HEK293 (cell line): ENCODE results near the gene WDFY2.

Experiments
- CTCF ChIA-PET: fragments of 350-600 bp; formaldehyde crosslinking; extraction: SDS; loops from one replicate; lab custom pipeline; 2021; ENCODE audit warnings: antibody characterized with exemption; lab: Yijun Ruan, JAX
- POLR2A ChIA-PET: fragments of 300-600 bp; formaldehyde crosslinking; extraction: SDS; loops from one replicate; lab custom pipeline; 2020; ENCODE audit warnings: antibody characterized with exemption, inconsistent platforms; lab: Yijun Ruan, JAX
- H3K27ac ChIP-seq: fragments of 200-500 bp; sonication (Bioruptor generic); 2 replicates; pipeline ENCODE4 v1.5.1; 2014; ENCODE audit warnings: low read depth, low read length, control low read depth, inconsistent platforms; ENCODE audit errors: extremely low read depth
- H3K36me3 ChIP-seq, 2 experiments: fragments of 200-500 bp in 1 of 2; sonication (Bioruptor generic) in 1 of 2; 1 replicate in 1 of 2; 2 replicates in 1 of 2; pipeline ENCODE4 v1.5.1; 2014 to 2017; ENCODE audit warnings: inconsistent platforms in 2 of 2, low read length in 2 of 2; ENCODE audit not compliant: control insufficient read depth in 2 of 2, insufficient read depth in 1 of 2
- H3K4me1 ChIP-seq: fragments of 200-500 bp; sonication (Bioruptor generic); 2 replicates; pipeline ENCODE4 v1.5.1; 2014; ENCODE audit warnings: mild to moderate bottlenecking, low read length, inconsistent platforms; ENCODE audit not compliant: control insufficient read depth, insufficient read depth
- H3K4me3 ChIP-seq: 2 replicates; pipeline ENCODE4 v1.5.1; 2011; ENCODE audit warnings: low read depth, mild to moderate bottlenecking, control low read depth, low read length, moderate library complexity
- H3K9me3 ChIP-seq: fragments of 200-500 bp; sonication (Bioruptor generic); 2 replicates; pipeline ENCODE4 v1.5.1; 2014; ENCODE audit warnings: low read depth, low read length, inconsistent platforms; ENCODE audit not compliant: control insufficient read depth, insufficient read depth
- SETDB1 ChIP-seq: IDR thresholded peaks from one replicate; pipeline ENCODE4 v1.6.1; 2017; ENCODE audit warnings: mild to moderate bottlenecking, low read length, moderate library complexity, mixed read lengths; ENCODE audit not compliant: insufficient read length
- ZBTB8A ChIP-seq: fragments of 450-650 bp; formaldehyde crosslinking; IDR thresholded peaks from 2 replicates; pipeline ENCODE4 v1.5.1; 2016; ENCODE audit warnings: missing biosample characterization, missing genetic modification characterization
- ZNF202 ChIP-seq: fragments of 450-650 bp; formaldehyde crosslinking; IDR thresholded peaks from 2 replicates; pipeline ENCODE4 v1.5.1; 2016; ENCODE audit warnings: missing biosample characterization, missing genetic modification characterization, borderline replicate concordance
- ZNF350 ChIP-seq: fragments of 450-650 bp; formaldehyde crosslinking; IDR thresholded peaks from 2 replicates; pipeline ENCODE4 v1.5.0; 2017; ENCODE audit warnings: missing biosample characterization, mild to moderate bottlenecking, missing genetic modification characterization
- ZNF37A ChIP-seq: fragments of 450-650 bp; IDR thresholded peaks from 2 replicates; pipeline ENCODE4 v1.5.1; 2018; ENCODE audit warnings: missing biosample characterization, missing genetic modification characterization
- ZNF391 ChIP-seq: fragments of 450-650 bp; formaldehyde crosslinking; IDR thresholded peaks from 2 replicates; pipeline ENCODE4 v1.5.1; 2016; ENCODE audit warnings: low read depth, missing biosample characterization, missing genetic modification characterization, borderline replicate concordance
- ZNF518A ChIP-seq: fragments of 450-650 bp; formaldehyde crosslinking; conservative IDR thresholded peaks from 2 replicates; pipeline ENCODE4 v1.5.1; 2016; ENCODE audit warnings: low read depth, missing biosample characterization, missing genetic modification characterization
- ZNF624 ChIP-seq: fragments of 450-650 bp; formaldehyde crosslinking; IDR thresholded peaks from 2 replicates; pipeline ENCODE4 v1.5.1; 2017; ENCODE audit warnings: missing biosample characterization, missing genetic modification characterization
- ZNF664 ChIP-seq: fragments of 450-650 bp; formaldehyde crosslinking; IDR thresholded peaks from 2 replicates; pipeline ENCODE4 v1.5.1; 2016; ENCODE audit warnings: missing biosample characterization, missing genetic modification characterization
- ZNF791 ChIP-seq: fragments of 450-650 bp; formaldehyde crosslinking; IDR thresholded peaks from 2 replicates; pipeline ENCODE4 v1.5.1; 2016; ENCODE audit warnings: missing biosample characterization, missing genetic modification characterization
- TF ChIP-seq, protein P1 (sequence below): fragments of 450-650 bp; formaldehyde crosslinking; conservative IDR thresholded peaks from 2 replicates; pipeline ENCODE4 v1.5.1; 2016; ENCODE audit warnings: low read depth, missing biosample characterization, missing genetic modification characterization
- TF ChIP-seq, protein P2 (sequence below): fragments of 450-650 bp; formaldehyde crosslinking; IDR thresholded peaks from 2 replicates; pipeline ENCODE4 v1.5.1; 2017; ENCODE audit warnings: missing biosample characterization, missing genetic modification characterization
- TF ChIP-seq, protein P3 (sequence below): fragments of 450-650 bp; formaldehyde crosslinking; IDR thresholded peaks from 2 replicates; pipeline ENCODE4 v1.5.1; 2016; ENCODE audit warnings: missing biosample characterization, missing genetic modification characterization
- TF ChIP-seq, protein P4 (sequence below): fragments of 450-650 bp; formaldehyde crosslinking; IDR thresholded peaks from 2 replicates; pipeline ENCODE4 v1.5.1; 2017; ENCODE audit warnings: missing biosample characterization, missing genetic modification characterization

WDFY2 gene

GRCh38 chr13:51794964-51795363 is 210.7 kb downstream of the WDFY2 start:
- Histone ChIP-seq H3K4me3 (no peak overlapping the region), H3K9me3 (no peaks in the 10 kb centered on the region), H3K36me3 (no peaks in the 10 kb centered on the region), H3K4me1 (no peaks in the 10 kb centered on the region), H3K27ac (no peak overlapping the region)
- ChIA-PET POLR2A (interaction anchor here (1.2 kb wide), 1 partner anchor 342 kb away, joined by 4 read pairs; the partner anchor contains the start of gene INTS6), CTCF (interaction anchor here (5.2 kb wide), 1 partner anchor 361 kb away, joined by 39 read pairs; no protein-coding TSS in a partner anchor)
- TF ChIP-seq, protein P1, sequence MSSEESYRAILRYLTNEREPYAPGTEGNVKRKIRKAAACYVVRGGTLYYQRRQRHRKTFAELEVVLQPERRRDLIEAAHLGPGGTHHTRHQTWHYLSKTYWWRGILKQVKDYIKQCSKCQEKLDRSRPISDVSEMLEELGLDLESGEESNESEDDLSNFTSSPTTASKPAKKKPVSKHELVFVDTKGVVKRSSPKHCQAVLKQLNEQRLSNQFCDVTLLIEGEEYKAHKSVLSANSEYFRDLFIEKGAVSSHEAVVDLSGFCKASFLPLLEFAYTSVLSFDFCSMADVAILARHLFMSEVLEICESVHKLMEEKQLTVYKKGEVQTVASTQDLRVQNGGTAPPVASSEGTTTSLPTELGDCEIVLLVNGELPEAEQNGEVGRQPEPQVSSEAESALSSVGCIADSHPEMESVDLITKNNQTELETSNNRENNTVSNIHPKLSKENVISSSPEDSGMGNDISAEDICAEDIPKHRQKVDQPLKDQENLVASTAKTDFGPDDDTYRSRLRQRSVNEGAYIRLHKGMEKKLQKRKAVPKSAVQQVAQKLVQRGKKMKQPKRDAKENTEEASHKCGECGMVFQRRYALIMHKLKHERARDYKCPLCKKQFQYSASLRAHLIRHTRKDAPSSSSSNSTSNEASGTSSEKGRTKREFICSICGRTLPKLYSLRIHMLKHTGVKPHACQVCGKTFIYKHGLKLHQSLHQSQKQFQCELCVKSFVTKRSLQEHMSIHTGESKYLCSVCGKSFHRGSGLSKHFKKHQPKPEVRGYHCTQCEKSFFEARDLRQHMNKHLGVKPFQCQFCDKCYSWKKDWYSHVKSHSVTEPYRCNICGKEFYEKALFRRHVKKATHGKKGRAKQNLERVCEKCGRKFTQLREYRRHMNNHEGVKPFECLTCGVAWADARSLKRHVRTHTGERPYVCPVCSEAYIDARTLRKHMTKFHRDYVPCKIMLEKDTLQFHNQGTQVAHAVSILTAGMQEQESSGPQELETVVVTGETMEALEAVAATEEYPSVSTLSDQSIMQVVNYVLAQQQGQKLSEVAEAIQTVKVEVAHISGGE (tag by site-specific recombination), result no peak
- no peak for TF ChIP-seq ZNF350 (tag by site-specific recombination)

DNA sequence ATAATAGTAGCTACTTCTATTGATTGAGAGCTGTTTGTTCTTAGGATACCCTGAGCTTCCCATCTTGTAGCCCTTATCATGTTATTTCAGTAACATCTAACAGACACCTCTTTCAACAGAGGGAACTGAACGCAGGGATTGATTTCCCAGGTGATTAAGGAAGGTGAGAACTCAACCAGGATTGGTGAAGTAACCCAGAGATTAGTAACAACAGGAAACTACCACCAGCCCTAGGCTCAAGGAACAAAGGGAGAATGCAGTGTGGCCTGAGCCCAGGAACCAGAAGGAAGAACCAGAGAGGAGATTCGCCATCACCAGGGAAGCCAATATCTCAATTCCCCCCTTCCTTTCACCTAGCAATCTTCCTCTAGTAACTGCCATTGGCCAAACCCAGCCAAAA is 211.2 kb downstream of the WDFY2 start:
- ChIA-PET CTCF (interaction anchor here (0.7 to 5.2 kb wide), 3 partner anchors 193 to 509 kb away, joined by 3 to 39 read pairs (median 12); no protein-coding TSS in a partner anchor), POLR2A (interaction anchor here (1.2 kb wide), 1 partner anchor 342 kb away, joined by 4 read pairs; the partner anchor contains the start of gene INTS6)
- Histone ChIP-seq H3K4me3 (no peak overlapping the region), H3K4me1 (no peaks in the 10 kb centered on the region), H3K27ac (no peak overlapping the region), H3K36me3 (no peaks in the 10 kb centered on the region), H3K9me3 (no peaks in the 10 kb centered on the region)
- TF ChIP-seq ZNF37A (no peak), ZNF202 (no peak), ZBTB8A (no peak), ZNF391 (tag by site-specific recombination) (no peak), ZNF664 (tag by site-specific recombination) (no peak), SETDB1 (no peak), ZNF624 (tag by site-specific recombination) (no peak), ZNF791 (no peak), ZNF518A (tag by site-specific recombination) (no peak)
- TF ChIP-seq, protein P2, sequence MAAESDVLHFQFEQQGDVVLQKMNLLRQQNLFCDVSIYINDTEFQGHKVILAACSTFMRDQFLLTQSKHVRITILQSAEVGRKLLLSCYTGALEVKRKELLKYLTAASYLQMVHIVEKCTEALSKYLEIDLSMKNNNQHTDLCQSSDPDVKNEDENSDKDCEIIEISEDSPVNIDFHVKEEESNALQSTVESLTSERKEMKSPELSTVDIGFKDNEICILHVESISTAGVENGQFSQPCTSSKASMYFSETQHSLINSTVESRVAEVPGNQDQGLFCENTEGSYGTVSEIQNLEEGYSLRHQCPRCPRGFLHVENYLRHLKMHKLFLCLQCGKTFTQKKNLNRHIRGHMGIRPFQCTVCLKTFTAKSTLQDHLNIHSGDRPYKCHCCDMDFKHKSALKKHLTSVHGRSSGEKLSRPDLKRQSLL (tag by site-specific recombination), result no peak
- TF ChIP-seq, protein P3, sequence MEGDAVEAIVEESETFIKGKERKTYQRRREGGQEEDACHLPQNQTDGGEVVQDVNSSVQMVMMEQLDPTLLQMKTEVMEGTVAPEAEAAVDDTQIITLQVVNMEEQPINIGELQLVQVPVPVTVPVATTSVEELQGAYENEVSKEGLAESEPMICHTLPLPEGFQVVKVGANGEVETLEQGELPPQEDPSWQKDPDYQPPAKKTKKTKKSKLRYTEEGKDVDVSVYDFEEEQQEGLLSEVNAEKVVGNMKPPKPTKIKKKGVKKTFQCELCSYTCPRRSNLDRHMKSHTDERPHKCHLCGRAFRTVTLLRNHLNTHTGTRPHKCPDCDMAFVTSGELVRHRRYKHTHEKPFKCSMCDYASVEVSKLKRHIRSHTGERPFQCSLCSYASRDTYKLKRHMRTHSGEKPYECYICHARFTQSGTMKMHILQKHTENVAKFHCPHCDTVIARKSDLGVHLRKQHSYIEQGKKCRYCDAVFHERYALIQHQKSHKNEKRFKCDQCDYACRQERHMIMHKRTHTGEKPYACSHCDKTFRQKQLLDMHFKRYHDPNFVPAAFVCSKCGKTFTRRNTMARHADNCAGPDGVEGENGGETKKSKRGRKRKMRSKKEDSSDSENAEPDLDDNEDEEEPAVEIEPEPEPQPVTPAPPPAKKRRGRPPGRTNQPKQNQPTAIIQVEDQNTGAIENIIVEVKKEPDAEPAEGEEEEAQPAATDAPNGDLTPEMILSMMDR (tag by site-specific recombination), result no peak
- TF ChIP-seq, protein P4, sequence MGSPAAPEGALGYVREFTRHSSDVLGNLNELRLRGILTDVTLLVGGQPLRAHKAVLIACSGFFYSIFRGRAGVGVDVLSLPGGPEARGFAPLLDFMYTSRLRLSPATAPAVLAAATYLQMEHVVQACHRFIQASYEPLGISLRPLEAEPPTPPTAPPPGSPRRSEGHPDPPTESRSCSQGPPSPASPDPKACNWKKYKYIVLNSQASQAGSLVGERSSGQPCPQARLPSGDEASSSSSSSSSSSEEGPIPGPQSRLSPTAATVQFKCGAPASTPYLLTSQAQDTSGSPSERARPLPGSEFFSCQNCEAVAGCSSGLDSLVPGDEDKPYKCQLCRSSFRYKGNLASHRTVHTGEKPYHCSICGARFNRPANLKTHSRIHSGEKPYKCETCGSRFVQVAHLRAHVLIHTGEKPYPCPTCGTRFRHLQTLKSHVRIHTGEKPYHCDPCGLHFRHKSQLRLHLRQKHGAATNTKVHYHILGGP, result no peak
